ENCODE results near the gene CA6.
"Not testable (repeated sequence)": the region's sequence is repeated elsewhere in the genome, so short reads cannot be mapped to it uniquely, and the experiment has no call there.

CA6 gene

GRCh38 chr1:8914466-8914865, 31.2 kb upstream of the CA6 start:
- H3K4me3 ChIP-seq (ENCODE audit: low read depth, low read length) = no peak overlapping the region
- TF ChIP-seq CTCF (IDR thresholded peaks at IDR 0.05; ENCODE audit: low read depth, low read length, missing control alignments) = no peak
- in situ Hi-C loops (cut with HindIII; ENCODE audit: low sequenced_read_pairs) = no loop called here
- no peak for DNase-seq (ENCODE audit: low read depth)

- no peak for TF ChIP-seq CTCF (IDR thresholded peaks at IDR 0.05; ENCODE audit: low read depth, low read length, missing control alignments)
- DNase-seq (ENCODE audit: low read depth) = no peak
- in situ Hi-C loops (cut with HindIII; ENCODE audit: low sequenced_read_pairs) = no loop called here
- no peak overlapping the region for H3K4me3 ChIP-seq (ENCODE audit: low read depth, low read length)
Observed at GRCh38 chr1:8915446-8915845, 30.2 kb upstream of the CA6 start.

GRCh38 chr1:8917536-8917935, 28.1 kb upstream of the CA6 start:
- in situ Hi-C loops (cut with HindIII; ENCODE audit: low sequenced_read_pairs); H3K4me3 ChIP-seq (ENCODE audit: low read depth, low read length); DNase-seq (ENCODE audit: low read depth): not testable (repeated sequence)

- in situ Hi-C loops (cut with HindIII; ENCODE audit: low sequenced_read_pairs) = no loop called here
- no peak for DNase-seq (ENCODE audit: low read depth)
- TF ChIP-seq CTCF (IDR thresholded peaks at IDR 0.05; ENCODE audit: low read depth, low read length, missing control alignments) = no peak
- no peak overlapping the region for H3K4me3 ChIP-seq (ENCODE audit: low read depth, low read length)
Observed at GRCh38 chr1:8922962-8923361, 22.7 kb upstream of the CA6 start.

GRCh38 chr1:8925406-8925805, 20.3 kb upstream of the CA6 start:
- TF ChIP-seq CTCF (IDR thresholded peaks at IDR 0.05; ENCODE audit: low read depth, low read length, missing control alignments) = no peak
- H3K4me3 ChIP-seq (ENCODE audit: low read depth, low read length) = no peak overlapping the region
- in situ Hi-C loops (cut with HindIII; ENCODE audit: low sequenced_read_pairs) = no loop called here
- DNase-seq (ENCODE audit: low read depth) = no peak

- in situ Hi-C loops (cut with HindIII; ENCODE audit: low sequenced_read_pairs) = no loop called here
- H3K4me3 ChIP-seq (ENCODE audit: low read depth, low read length) = no peak overlapping the region
- DNase-seq (ENCODE audit: low read depth) = no peak
- TF ChIP-seq CTCF (IDR thresholded peaks at IDR 0.05; ENCODE audit: low read depth, low read length, missing control alignments) = no peak
Observed at GRCh38 chr1:8925960-8926359, 19.7 kb upstream of the CA6 start.

- DNase-seq (ENCODE audit: low read depth) = no peak
- in situ Hi-C loops (cut with HindIII; ENCODE audit: low sequenced_read_pairs) = no loop called here
- TF ChIP-seq CTCF (IDR thresholded peaks at IDR 0.05; ENCODE audit: low read depth, low read length, missing control alignments) = no peak
- no peak overlapping the region for H3K4me3 ChIP-seq (ENCODE audit: low read depth, low read length)
Observed at GRCh38 chr1:8926707-8927694, 18.7 kb upstream of the CA6 start.

Data from astrocyte of the cerebellum (primary cell).